Upper lobe of left lung (tissue), 4 donors: ENCODE results near the gene MICAL2.

Source experiments
- EP300 ChIP-seq, 4 donors: sonication (generic); formaldehyde crosslinking; IDR thresholded peaks; one replicate each; pipeline ENCODE4 v1.5.1; 2017; ENCODE audit warnings: antibody characterized with exemption in 4 of 4, control low read depth in 2 of 4
- POLR2A ChIP-seq, 4 donors: fragments of 450-650 bp; IDR thresholded peaks; one replicate each; pipeline ENCODE4 v1.5.1; 2016 to 2017; ENCODE audit warnings: antibody characterized with exemption in 4 of 4, mild to moderate bottlenecking in 2 of 4
- POLR2AphosphoS5 ChIP-seq, 2 donors: sonication (generic); formaldehyde crosslinking; IDR thresholded peaks; one replicate each; pipeline ENCODE4 v1.5.1; 2017; ENCODE audit warnings: antibody characterized with exemption in 2 of 2
- TF ChIP-seq, protein P1 (sequence below), 6 experiments: fragments of 450-650 bp in 4 of 6; fragments of 200-600 bp in 2 of 6; sonication (generic) in 2 of 6; IDR thresholded peaks; one replicate each; pipeline ENCODE4 v1.5.1; 2016 to 2019; ENCODE audit warnings: antibody characterized with exemption in 6 of 6

DNA sequence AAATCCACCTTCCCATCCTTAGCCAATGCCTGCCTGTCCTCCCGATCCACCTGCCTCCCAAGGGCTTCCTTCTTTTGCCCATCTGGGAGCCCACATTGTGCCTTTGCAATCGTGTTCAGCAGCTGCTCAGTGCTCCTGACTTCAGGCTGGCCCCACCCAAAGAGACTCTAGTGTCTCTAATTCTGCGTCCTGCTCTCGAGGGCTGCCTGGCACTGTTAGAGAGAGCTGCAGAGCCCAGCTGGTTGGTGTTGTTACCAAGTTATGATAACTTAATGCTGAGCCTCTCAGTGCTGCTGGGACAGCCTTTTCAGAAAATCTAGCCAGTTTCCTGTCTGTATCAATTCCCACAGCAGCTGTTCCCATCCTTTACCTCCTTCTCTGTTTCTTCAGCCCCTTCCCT is 69.1 kb downstream of the MICAL2 start:
- TF ChIP-seq, protein P1, sequence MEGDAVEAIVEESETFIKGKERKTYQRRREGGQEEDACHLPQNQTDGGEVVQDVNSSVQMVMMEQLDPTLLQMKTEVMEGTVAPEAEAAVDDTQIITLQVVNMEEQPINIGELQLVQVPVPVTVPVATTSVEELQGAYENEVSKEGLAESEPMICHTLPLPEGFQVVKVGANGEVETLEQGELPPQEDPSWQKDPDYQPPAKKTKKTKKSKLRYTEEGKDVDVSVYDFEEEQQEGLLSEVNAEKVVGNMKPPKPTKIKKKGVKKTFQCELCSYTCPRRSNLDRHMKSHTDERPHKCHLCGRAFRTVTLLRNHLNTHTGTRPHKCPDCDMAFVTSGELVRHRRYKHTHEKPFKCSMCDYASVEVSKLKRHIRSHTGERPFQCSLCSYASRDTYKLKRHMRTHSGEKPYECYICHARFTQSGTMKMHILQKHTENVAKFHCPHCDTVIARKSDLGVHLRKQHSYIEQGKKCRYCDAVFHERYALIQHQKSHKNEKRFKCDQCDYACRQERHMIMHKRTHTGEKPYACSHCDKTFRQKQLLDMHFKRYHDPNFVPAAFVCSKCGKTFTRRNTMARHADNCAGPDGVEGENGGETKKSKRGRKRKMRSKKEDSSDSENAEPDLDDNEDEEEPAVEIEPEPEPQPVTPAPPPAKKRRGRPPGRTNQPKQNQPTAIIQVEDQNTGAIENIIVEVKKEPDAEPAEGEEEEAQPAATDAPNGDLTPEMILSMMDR (IDR thresholded peaks at IDR 0.05) = no peak
- TF ChIP-seq POLR2AphosphoS5 (IDR thresholded peaks at IDR 0.05) (no peak), POLR2A (IDR thresholded peaks at IDR 0.05) (no peak), EP300 (IDR thresholded peaks at IDR 0.05) (no peak)
